Duodenal mucosa (tissue), 2 donors: Measurements from ENCODE around the gene FAM25G.
"Not testable (repeated sequence)": the region's sequence is repeated elsewhere in the genome, so short reads cannot be mapped to it uniquely, and the experiment has no call there.

ENCODE experiments used
- H3K27ac ChIP-seq: one replicate; pipeline ENCODE4 v1.7.0; 2013; ENCODE audit warnings: low read depth, low read length
- H3K27me3 ChIP-seq, 2 donors: one replicate each; pipeline ENCODE4 v1.7.0; 2013; ENCODE audit warnings: low read length in 2 of 2, control low read depth in 1 of 2; ENCODE audit not compliant: insufficient read depth in 2 of 2, control insufficient read depth in 1 of 2
- H3K36me3 ChIP-seq, 2 donors: one replicate each; pipeline ENCODE4 v1.7.0; 2013; ENCODE audit warnings: low read length in 2 of 2, control low read depth in 1 of 2; ENCODE audit not compliant: insufficient read depth in 2 of 2, control insufficient read depth in 1 of 2
- H3K4me1 ChIP-seq, 2 donors: one replicate each; pipeline ENCODE4 v1.7.0; 2013; ENCODE audit warnings: low read length in 2 of 2, control low read depth in 1 of 2; ENCODE audit not compliant: insufficient read depth in 2 of 2, control insufficient read depth in 1 of 2
- H3K4me3 ChIP-seq, 2 donors: one replicate each; pipeline ENCODE4 v1.7.0; 2013; ENCODE audit warnings: low read length in 2 of 2, low read depth in 1 of 2
- H3K9ac ChIP-seq, 2 donors: one replicate each; pipeline ENCODE4 v1.7.0; 2013; ENCODE audit warnings: low read length in 2 of 2, low read depth in 1 of 2
- H3K9me3 ChIP-seq, 2 donors: one replicate each; pipeline ENCODE4 v1.7.0; 2013; ENCODE audit warnings: low read length in 2 of 2, control low read depth in 1 of 2; ENCODE audit not compliant: control insufficient read depth in 1 of 2

Gene FAM25G

DNA sequence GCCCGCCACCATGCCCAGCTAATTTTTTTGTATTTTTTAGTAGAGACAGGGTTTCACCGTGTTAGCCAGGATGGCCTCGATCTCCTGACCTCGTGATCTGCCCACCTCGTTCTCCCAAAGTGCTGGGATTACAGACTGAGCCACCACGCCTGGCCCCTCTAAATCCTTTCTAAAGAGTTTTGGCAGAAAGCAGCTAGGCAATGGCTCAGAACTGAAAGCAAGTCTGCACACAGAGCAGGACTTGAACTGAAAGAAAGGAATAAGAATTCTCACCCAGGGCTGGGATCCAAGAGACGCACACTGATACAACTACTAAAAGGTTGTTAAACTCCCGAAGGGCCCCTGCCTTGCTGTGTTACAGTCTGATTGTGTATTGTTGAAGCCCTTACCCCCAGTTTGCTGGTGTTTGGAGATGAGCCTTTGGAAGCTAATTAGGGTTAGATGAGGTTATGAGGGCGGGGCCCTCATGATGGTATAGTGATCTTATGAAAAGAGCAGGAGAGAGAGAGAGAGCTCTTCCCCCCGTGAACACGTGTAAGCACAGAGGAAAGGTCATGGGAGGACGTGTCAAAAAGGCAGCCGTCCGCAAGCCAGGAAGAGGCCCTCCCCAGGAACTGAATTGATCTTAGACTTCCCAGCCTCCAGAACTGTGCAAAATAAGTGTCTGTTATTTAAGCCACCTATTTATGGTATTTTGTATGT, 26.1 kb downstream of the FAM25G start:
- not testable (repeated sequence) for H3K27ac ChIP-seq, H3K36me3 ChIP-seq, H3K9me3 ChIP-seq, H3K27me3 ChIP-seq, H3K9ac ChIP-seq, H3K4me3 ChIP-seq, H3K4me1 ChIP-seq

- H3K9me3 ChIP-seq, H3K9ac ChIP-seq, H3K27me3 ChIP-seq, H3K4me1 ChIP-seq, H3K36me3 ChIP-seq, H3K4me3 ChIP-seq, H3K27ac ChIP-seq: not testable (repeated sequence)
Measured at GRCh38 chr10:47462577-47463358, 28.7 kb downstream of the FAM25G start.

GRCh38 chr10:47461261-47461687, 30.2 kb downstream of the FAM25G start:
- not testable (repeated sequence) for H3K9me3 ChIP-seq, H3K27ac ChIP-seq, H3K27me3 ChIP-seq, H3K4me3 ChIP-seq, H3K36me3 ChIP-seq, H3K4me1 ChIP-seq, H3K9ac ChIP-seq

- no peak overlapping the region for H3K4me3 ChIP-seq
- H3K27me3 ChIP-seq, result no peaks in the 10 kb centered on the region
- H3K36me3 ChIP-seq, result no peaks in the 10 kb centered on the region
- no peak overlapping the region for H3K9ac ChIP-seq
- H3K9me3 ChIP-seq, result no peaks in the 10 kb centered on the region
- no peak overlapping the region for H3K27ac ChIP-seq
- H3K4me1 ChIP-seq, result peaks cover 0 to 4% of the 10 kb centered on the region in 2 donors
Measured at GRCh38 chr10:47458466-47459154, 32.9 kb downstream of the FAM25G start.

DNA sequence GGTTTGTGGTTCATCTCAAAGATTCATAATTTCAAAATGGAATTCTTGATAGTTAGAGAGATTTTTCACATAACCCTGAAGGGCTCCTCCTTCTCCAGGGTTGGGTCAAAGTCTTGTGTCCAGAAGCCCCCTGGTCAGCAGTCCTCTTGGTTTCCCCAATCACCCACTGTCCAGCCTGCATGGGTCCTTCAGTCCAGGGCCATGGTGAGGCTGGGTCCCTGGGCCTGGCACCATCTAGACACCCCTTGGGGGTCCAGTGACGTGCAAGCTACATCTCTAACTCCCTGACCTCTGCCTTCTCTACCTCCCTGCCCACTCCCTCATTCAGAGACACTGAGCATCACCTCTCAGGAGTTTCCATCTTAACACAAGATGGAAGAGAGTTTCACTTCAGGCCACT, 33.7 kb downstream of the FAM25G start:
- no peak overlapping the region for H3K4me3 ChIP-seq
- H3K9me3 ChIP-seq, result no peaks in the 10 kb centered on the region
- H3K27ac ChIP-seq, result no peak overlapping the region

DNA sequence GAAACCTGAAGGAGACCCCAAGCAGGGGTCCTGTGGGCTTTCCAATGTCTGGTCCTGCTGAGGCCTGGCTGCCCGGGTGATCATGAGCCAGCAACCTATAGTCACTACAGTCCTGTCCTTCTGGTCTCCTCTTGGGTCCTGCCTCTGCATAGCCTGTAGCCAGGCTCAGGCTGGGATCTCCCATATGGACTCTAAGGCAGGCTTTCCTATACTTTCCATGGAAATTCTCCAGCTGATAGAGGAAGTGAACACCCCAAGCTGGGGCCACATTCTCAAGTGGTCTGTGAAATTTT, 34.0 kb downstream of the FAM25G start:
- Histone ChIP-seq H3K36me3 (no peaks in the 10 kb centered on the region), H3K4me1 (peaks cover 0 to 4% of the 10 kb centered on the region in 2 donors), H3K27me3 (peaks cover 0 to under 1% of the 10 kb centered on the region in 2 donors), H3K4me3 (no peak overlapping the region), H3K27ac (no peak overlapping the region), H3K9me3 (no peaks in the 10 kb centered on the region), H3K9ac (no peak overlapping the region)

More for the DNA sequence above, 33.7 kb downstream of the FAM25G start:
- H3K9ac ChIP-seq, result no peak overlapping the region
- peaks cover 0 to 4% of the 10 kb centered on the region in 2 donors for H3K4me1 ChIP-seq
- H3K27me3 ChIP-seq, result no peaks in the 10 kb centered on the region
- no peaks in the 10 kb centered on the region for H3K36me3 ChIP-seq

GRCh38 chr10:47456794-47457527, 34.5 kb downstream of the FAM25G start:
- Histone ChIP-seq H3K9ac (no peak overlapping the region), H3K27ac (no peak overlapping the region), H3K36me3 (no peaks in the 10 kb centered on the region), H3K9me3 (no peaks in the 10 kb centered on the region), H3K27me3 (peaks cover 0 to 4% of the 10 kb centered on the region in 2 donors), H3K4me1 (peaks cover 0 to 4% of the 10 kb centered on the region in 2 donors), H3K4me3 (no peak overlapping the region)

DNA sequence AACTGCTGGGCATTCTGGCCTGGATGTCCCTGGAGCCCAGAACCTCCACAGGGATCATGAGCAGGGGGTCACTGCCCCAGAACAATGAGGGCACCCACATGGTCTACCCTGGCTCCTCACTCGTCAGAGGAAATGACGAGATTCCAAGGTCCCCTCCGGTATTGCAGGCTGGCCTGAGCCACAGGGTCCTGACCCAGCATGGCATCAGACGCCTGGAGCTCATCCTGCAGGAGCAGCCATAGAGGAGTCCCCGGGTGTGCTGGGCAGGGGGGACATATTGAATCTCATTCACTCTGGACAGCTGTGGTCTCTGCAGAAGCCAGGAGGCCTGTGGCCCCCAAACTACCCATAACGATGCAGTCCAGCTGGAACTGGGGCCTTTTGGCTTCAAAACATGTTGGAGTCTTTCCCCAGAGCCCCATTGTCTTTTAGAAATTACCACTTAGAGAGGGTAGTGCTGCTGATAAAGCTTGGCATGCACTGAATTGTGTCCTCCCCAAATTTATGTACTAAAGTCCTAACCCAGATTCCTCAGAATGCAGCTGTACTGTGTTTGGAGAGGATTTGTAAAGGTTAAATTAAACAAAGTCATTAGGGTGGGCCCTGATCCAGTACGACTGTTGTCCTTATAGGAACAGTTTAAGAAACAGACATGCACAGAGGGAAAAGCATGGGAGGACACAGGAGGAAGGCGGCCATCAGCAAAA, 35.3 kb downstream of the FAM25G start:
- no peak overlapping the region for H3K27ac ChIP-seq
- peaks cover 0 to 4% of the 10 kb centered on the region in 2 donors for H3K27me3 ChIP-seq
- H3K36me3 ChIP-seq, result no peaks in the 10 kb centered on the region
- H3K4me1 ChIP-seq, result peaks cover 0 to 4% of the 10 kb centered on the region in 2 donors
- no peaks in the 10 kb centered on the region for H3K9me3 ChIP-seq
- H3K9ac ChIP-seq, result no peak overlapping the region
- no peak overlapping the region for H3K4me3 ChIP-seq

DNA sequence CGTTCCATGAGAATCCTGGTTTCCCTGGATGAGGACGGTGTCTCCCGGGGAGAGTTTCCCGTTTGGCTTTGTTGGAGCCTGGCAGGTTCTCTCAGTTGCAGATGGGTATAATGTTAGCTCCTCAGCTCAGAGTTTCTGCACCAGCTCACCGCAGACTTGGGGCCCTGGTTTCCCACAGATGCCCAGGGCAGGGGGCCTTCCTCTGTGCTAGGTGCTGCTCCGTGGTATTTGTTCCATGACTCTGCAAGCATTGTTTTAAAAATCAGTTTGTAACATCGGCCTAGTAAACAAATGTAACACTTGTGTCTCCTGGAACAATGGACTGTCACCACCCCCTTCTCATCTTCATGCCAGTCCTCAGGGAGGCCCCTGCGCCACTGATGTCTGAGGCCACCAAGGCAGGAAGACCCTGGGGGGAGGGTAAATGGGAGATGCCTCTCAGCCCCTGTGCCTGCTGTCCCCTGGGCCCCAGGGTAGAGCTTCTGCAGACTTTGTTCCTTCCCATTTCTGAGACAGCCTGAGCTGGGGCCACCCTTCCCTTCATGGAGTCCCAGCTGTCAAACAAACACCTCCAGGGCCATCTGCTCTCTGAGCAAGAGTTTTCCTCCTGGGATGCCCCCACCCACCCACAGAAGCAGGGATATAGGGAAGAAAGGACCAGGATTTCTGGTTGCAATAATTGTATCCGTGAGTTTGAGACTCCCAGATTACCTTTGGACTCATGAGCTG, 36.0 kb downstream of the FAM25G start:
- H3K4me3 ChIP-seq, H3K27ac ChIP-seq, H3K9ac ChIP-seq, H3K36me3 ChIP-seq, H3K27me3 ChIP-seq, H3K9me3 ChIP-seq, H3K4me1 ChIP-seq: not testable (repeated sequence)
